Measurements from ENCODE around the gene PPP2R1B. TPM values are rescaled to one million over a fixed set of nuclear protein-coding genes. Genes with fewer than 3 reads are reported as not detected.

PPP2R1B gene
- total RNA-seq, 1 experiment from 2014 or later: 105 TPM

GRCh38 chr11:111759778-111760407, 6.3 kb downstream of the PPP2R1B start:
- Histone ChIP-seq H3K14ac (ENCODE audit: insufficient read depth, low read length) (no peak overlapping the region), H2BK20ac (ENCODE audit: low read depth, low read length, poor library complexity, severe bottlenecking) (no peak overlapping the region), H2BK12ac (ENCODE audit: insufficient read length, low read depth, low read length) (no peak overlapping the region), H3T11ph (ENCODE audit: low read length) (no peak overlapping the region), H3K23ac (ENCODE audit: insufficient read length, low read depth, low read length) (no peak overlapping the region), H3K27me3 (ENCODE audit: insufficient read depth, low read length) (no peaks in the 10 kb centered on the region), H3K79me2 (ENCODE audit: insufficient read depth, low read length) (0 out of 2 replicates have a peak, but pooled peaks cover 5% of the 10 kb centered on the region), H4K5ac (ENCODE audit: insufficient read length, low read depth, low read length) (no peak overlapping the region), H4K20me1 (ENCODE audit: control insufficient read depth, insufficient read depth, insufficient read length) (no peaks in the 10 kb centered on the region), H2BK120ac (ENCODE audit: low read depth, low read length, poor library complexity, severe bottlenecking) (no peak overlapping the region), H2BK15ac (ENCODE audit: low read depth, low read length) (no peak overlapping the region), H3K56ac (ENCODE audit: insufficient read length, low read depth, low read length) (no peak overlapping the region), H3K23me2 (ENCODE audit: insufficient read length, low read depth, low read length, poor library complexity, severe bottlenecking) (peaks cover 3% of the 10 kb centered on the region), H2AFZ (ENCODE audit: low read length) (no peak overlapping the region), H3K18ac (ENCODE audit: insufficient read length, low read depth, low read length) (no peak overlapping the region), H2AK5ac (ENCODE audit: insufficient read length, low read length) (no peak overlapping the region), H3K9me3 (ENCODE audit: control insufficient read depth, low read depth, low read length) (no peaks in the 10 kb centered on the region), H3K4me1 (ENCODE audit: insufficient read depth, low read length) (no peaks in the 10 kb centered on the region), H3K79me1 (ENCODE audit: insufficient read depth, low read depth, low read length, poor library complexity, severe bottlenecking) (peaks cover 6% of the 10 kb centered on the region), H3K27ac (ENCODE audit: insufficient read length, low read depth, low read length) (no peak overlapping the region), H3K4ac (ENCODE audit: low read depth, low read length) (no peak overlapping the region), H4K91ac (ENCODE audit: insufficient read length, low read depth, low read length) (no peak overlapping the region), H3K4me2 (ENCODE audit: insufficient read depth, insufficient read length, low read length) (no peak overlapping the region), H4K8ac (replicated peaks; ENCODE audit: insufficient read length, low read depth, low read length) (no peak overlapping the region), H2BK5ac (ENCODE audit: insufficient read length, low read length) (no peak overlapping the region), H3K9ac (ENCODE audit: extremely low read depth, insufficient read length, low read length) (no peak overlapping the region)
- H3K27ac Mint-ChIP-seq: no peak overlapping the region
- peaks cover 12 to 18% of the 10 kb centered on the region in 2 experiments for H3K4me1 Mint-ChIP-seq
- TF ChIP-seq CTCF (conservative IDR thresholded peaks at IDR 0.05): no peak
- DNase-seq: no peak
- peaks cover 51 to 87% (median 84%) of the 10 kb centered on the region in 3 experiments for H3K36me3 Mint-ChIP-seq (ENCODE audit: insufficient read depth in 1 of 3, low read depth in 3 of 3)
- WGBS (ENCODE audit: extremely low coverage, insufficient read length, low lambda C conversion rate): no CpG with 5 or more reads among the region's 5 CpGs
- no peaks in the 10 kb centered on the region for H3K27me3 Mint-ChIP-seq (ENCODE audit: low read depth)
- no peak overlapping the region for H3K4me3 Mint-ChIP-seq
- no peaks in the 10 kb centered on the region for H3K9me3 Mint-ChIP-seq
